Sciatic nerve (tissue), 2 donors: Measurements from ENCODE around the gene TTC39C. TPM values are rescaled to one million over a fixed set of nuclear protein-coding genes. Genes with fewer than 3 reads are reported as not detected.
A peak's percentile ranks its signal among the peaks of the same experiment; 100 is the strongest.
"Not testable (repeated sequence)": the region's sequence is repeated elsewhere in the genome, so short reads cannot be mapped to it uniquely, and the experiment has no call there.

Experiments
- ATAC-seq: fragments of 200-7000 bp; cut with Tn5 transposase; one replicate; pipeline ENCODE4 v1.9.1; 2020; ENCODE audit warnings: mild to moderate bottlenecking, moderate library complexity
- DNase-seq: peaks from one replicate; pipeline ENCODE4 v3.0.0-alpha.2; 2020; ENCODE audit warnings: low spot score
- intact Hi-C: fragments of 100-400 bp; cut with DNase I; formaldehyde crosslinking; loops from one replicate; pipeline ENCODE4 v1.14.2; 2022
- total RNA-seq: library from RNA; stranded (reverse); fragmentation: NEBNext Ultra II Directional; extraction: Animal tissue kit (Norgen Biotek cat#: 25700); gene quantifications from one replicate; pipeline ENCODE4 v1.2.1, GENCODE V29; 2021
- donor health status: DM: no; HTN: no; CAD: no.
- donor health status: DM: no; HTN: no; CAD: no.

TTC39C gene
- total RNA-seq, 1 donor from 2014 or later, result 20.6 TPM

GRCh38 chr18:24071029-24071428 is 56.5 kb downstream of the TTC39C start:
- intact Hi-C loops, result no loop called here
- ATAC-seq (no peak), DNase-seq (no peak)

DNA sequence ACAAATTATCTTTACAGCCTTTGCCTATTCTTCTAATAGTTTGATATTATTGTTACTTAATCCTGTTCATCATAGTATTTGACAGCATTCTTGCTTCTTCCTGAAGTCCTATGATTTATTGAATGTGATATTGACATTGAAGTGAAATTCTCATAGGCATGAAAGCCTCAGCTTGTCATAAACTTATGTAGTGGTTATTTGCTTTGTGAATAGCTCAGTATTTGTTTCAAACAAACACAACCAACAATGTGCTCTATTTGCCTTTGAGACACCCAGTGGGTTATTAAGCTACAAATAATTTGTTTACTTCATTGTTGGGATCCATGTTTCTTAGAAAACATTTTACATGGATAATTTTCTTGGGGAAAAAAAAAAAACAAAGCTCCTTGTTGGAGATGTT is 57.2 kb downstream of the TTC39C start:
- ATAC-seq, result no peak
- DNase-seq, result no peak
- intact Hi-C loops, result no loop called here

- no peak for ATAC-seq
- intact Hi-C loops, result no loop called here
- no peak for DNase-seq
Observed at GRCh38 chr18:24072743-24073142, 58.2 kb downstream of the TTC39C start.

DNA sequence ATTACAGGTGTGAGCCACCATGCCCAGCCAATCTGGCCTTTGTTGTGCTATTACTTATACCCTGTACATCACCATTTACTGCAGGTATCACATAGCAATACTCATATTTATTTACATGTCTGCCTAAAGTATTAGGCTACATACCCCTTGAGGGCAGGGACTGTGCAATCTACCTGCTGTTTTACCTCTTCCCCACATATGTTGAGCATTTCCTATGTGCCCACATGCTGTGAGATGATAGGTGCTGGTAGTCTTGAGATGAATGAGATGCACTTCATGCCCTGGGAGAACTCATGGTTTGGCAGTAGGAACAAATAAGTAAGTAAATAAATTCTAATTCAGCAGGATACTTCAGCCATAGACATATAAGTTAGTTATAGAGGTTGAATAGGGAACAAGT is 59.2 kb downstream of the TTC39C start:
- DNase-seq, result no peak
- no peak for ATAC-seq
- intact Hi-C loops, result no loop called here

- intact Hi-C loops, ATAC-seq, DNase-seq: not testable (repeated sequence)
Observed at GRCh38 chr18:24074757-24075156, 60.2 kb downstream of the TTC39C start.

- intact Hi-C loops, result no loop called here
- ATAC-seq, result peak; percentile 97
Observed at GRCh38 chr18:24075767-24076597, 61.4 kb downstream of the TTC39C start.

DNA sequence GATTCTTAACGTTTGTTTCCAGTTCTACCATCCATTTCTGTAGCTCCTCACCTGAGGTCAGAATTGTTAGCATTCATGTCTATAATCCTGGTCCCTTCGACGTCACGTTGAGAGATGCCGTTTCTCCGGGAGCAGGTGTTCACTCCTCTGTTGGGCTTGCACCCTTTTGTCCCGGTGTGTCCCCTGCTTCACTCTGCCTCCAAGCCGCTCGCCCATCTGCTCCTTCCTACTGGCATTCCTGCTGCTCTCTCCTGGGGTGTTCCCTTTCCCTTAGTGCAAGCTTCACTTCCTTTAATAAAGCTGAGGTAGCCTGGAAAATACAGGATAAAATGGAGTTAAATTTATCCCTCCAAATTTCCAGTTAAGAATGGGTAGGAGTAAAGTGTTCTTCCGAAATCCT is 62.4 kb downstream of the TTC39C start:
- intact Hi-C loops, result no loop called here
- DNase-seq (no peak), ATAC-seq (no peak)

More at GRCh38 chr18:24075767-24076597, 61.4 kb downstream of the TTC39C start:
- DNase-seq, result peak; percentile 70

- ATAC-seq (no peak), DNase-seq (no peak)
- intact Hi-C loops, result no loop called here
Observed at GRCh38 chr18:24078391-24078790, 63.8 kb downstream of the TTC39C start.

GRCh38 chr18:24080861-24081260 is 66.3 kb downstream of the TTC39C start:
- intact Hi-C loops, result no loop called here
- ATAC-seq, result no peak
- no peak for DNase-seq

DNA sequence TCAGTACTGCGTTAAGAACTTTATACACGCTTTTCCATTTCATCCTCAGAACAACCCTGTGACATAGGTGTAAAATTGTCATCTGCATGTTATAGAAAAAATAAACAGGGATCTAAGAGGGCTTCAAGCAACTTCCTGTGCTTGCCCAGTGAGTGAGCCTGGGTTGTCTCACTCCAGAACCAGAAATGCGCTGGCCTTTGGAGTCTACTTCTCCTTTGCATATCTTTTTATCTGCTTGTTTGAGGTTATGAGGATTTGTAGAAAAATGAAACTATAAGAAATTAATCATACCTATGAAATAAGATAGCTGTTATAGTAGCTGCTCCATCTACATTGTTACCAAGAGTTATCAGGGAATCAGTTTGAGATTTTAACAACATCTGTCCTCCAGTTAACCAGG is 69.0 kb downstream of the TTC39C start:
- no peak for ATAC-seq
- intact Hi-C loops, result no loop called here

GRCh38 chr18:24086082-24086481 is 71.5 kb downstream of the TTC39C start:
- intact Hi-C loops, result no loop called here
- DNase-seq, result no peak
- ATAC-seq, result no peak

More for the DNA sequence above, 69.0 kb downstream of the TTC39C start:
- DNase-seq, result no peak

DNA sequence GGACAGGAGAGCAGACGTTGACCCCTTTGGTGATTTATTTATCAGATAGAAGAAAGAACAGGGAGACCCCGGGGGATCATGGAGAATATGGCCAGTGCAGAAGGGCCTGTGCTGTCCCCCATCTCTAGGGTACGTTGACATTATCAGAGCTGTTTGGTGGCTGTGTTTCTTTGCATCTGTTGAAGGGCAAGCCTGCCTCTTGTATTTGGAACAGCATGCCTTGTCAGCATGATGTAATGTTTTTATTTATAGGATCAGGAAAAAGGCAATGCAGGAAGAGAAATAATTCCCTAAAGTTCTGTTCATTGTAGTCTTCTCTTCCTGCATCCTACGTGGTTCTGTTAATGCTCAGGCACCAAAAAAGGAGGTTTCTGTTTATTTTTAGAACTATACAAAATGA is 74.5 kb downstream of the TTC39C start:
- intact Hi-C loops, result no loop called here
- DNase-seq (no peak), ATAC-seq (no peak)

- no peak for DNase-seq
- no peak for ATAC-seq
- intact Hi-C loops, result no loop called here
Observed at GRCh38 chr18:24089515-24090337, 75.2 kb downstream of the TTC39C start.

DNA sequence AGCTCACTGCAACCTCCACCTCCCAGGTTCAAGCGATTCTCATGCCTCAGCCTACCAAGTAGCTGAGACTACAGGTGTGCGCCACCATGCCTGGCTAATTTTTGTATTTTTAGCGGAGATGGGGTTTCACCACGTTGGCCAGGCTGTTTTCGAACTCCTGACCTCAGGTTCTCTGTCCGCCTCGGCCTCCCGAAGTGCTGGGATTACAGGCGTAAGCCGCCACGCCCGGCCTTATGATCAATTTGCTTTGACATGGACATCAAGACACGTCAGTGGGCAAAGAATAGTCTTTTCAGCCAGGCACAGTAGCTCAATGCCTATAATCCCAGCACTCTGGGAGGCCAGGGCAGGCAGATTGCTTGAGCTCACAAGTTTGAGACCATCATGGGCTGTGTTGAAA is 76.3 kb downstream of the TTC39C start:
- DNase-seq (no peak), ATAC-seq (no peak)
- intact Hi-C loops, result no loop called here

DNA sequence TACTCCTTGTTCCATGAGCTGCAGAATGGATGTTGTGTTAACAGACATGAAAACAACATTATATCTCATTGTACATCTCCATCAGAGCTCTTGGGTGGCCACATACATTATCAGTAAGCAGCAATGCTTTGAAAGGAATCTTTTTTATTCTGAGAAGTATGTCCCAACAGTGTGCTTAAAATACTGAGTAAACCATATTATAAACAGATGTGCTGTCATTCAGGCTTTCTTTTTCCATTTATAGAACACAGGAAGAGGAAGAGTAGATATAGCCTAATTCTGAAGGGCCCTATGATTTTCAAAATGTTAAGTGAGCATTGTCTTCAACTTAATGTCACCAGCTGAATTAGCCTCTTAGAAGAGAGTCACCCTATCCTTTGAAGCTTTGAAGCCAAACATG is 80.0 kb downstream of the TTC39C start:
- intact Hi-C loops, result no loop called here
- ATAC-seq (no peak), DNase-seq (no peak)

DNA sequence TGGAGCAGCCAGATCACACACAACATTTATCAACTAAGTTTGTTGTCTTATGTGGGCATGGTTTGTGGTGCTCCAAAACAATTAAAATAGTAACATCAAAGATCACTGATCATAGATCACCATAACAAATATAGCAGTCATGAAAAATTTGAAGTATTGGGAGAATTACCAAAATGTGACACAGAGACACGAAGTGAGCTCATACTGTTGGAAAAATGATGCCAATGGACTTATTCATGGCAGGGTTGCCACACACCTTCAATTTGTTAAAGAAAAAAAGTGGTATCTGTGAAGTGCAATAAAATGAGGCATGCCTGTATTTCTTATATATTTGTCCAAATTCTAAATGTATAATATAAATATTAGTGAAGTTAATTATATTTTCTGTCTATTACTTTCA is 81.4 kb downstream of the TTC39C start:
- no peak for ATAC-seq
- intact Hi-C loops, result no loop called here
- DNase-seq, result no peak

DNA sequence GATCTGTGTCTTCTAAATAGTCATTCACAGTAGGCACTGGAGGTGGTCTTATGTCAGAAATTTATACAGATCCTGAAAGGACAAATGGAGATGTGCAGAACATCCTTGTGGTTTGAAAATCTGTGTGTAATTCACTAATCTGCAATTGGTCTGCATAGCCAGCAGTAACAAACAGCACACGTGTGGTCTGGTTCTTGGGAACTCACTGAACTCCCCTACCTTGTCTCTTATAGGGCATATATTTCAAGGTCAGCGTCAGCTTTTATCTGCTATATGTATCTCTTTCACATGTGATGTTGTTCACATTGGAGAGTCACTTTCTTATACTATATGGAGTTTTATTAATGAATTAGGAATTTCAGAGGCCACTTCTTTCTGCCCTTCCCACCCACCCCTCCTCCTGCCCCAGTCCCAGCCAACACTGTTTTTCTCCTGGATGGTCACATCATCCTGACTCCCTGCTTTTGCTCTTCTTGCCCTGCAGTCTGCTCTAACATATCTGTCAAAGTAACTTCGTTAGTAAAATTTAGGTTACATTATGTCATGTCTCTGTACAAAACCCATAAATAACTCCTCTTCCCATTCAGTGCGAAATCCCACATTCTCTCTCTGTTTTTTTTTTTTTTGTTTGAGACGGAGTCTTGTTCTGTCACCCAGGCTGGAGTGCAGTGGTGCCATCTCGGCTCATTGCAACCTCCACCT is 88.9 kb downstream of the TTC39C start:
- DNase-seq (no peak), ATAC-seq (no peak)
- intact Hi-C loops, result no loop called here

DNA sequence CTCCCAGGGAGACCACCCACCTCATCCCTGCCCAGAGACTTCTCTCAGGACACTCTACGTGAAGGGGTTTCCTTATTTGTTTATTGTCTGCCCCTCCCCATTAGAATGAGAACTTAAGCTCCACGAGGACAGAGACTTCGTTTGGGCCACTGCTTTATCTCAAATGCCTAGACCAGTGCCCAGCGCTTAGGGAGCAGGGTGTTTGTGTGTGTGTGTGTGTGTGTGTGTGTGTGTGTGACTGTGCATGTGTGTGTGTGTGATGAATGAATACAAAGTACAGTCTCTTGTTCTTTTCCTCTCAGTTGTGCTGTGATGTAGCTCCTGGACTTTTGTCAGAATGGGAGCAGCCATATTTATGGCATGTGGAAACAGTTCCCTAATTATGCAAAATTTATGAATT is 89.9 kb downstream of the TTC39C start:
- DNase-seq, result no peak

DNA sequence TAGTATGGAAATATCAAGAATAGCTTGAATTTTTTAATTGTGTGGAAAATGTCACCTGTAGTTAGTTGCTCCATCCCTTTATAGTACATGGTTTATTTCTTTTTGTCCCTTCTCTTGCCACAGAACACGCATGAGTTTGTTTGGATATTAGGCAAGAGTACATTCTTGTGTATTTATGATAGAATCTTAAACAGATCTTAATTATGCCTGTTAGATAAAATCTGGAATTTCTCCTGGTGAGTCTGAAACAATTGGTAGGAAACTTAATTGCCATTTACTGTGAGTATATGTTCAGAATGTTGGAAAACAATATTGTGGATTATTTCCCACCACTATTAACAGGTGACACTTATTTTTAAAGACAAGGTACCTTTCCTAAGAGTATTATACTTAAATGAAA is 94.1 kb downstream of the TTC39C start:
- intact Hi-C loops, result no loop called here
- DNase-seq (no peak), ATAC-seq (no peak)

More for the DNA sequence above, 89.9 kb downstream of the TTC39C start:
- no peak for ATAC-seq
- intact Hi-C loops, result no loop called here

DNA sequence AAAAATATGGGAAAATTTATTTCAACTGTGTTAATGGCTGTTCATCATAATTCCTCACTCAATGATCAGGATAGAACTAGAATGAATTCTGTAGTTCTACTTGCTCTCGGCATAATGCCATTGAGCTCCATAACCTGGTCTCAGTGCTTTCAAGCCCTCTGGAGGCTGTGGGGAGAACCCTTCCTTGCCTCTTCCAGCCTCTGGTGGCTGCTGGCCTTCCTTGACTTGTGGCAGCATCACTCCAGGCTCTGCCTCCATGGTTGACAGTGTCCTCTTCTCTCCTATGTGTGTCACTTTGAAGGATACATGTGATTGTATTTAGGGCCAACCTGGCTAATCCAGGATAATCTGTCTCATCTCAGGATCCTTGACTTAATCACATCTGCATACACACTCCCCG is 97.4 kb downstream of the TTC39C start:
- ATAC-seq (no peak), DNase-seq (no peak)
- intact Hi-C loops, result no loop called here
